GM19463 (cell line): ENCODE results near the gene HEATR5A.
A peak's percentile ranks its signal among the peaks of the same experiment; 100 is the strongest.
"Not testable (repeated sequence)": the region's sequence is repeated elsewhere in the genome, so short reads cannot be mapped to it uniquely, and the experiment has no call there.

Experiments
- ATAC-seq: cut with Tn5 transposase; IDR thresholded peaks from one replicate; pipeline ENCODE4 v1.9.1; 2021; ENCODE audit warnings: mild to moderate bottlenecking, moderate library complexity; ENCODE audit not compliant: unreplicated experiment

HEATR5A gene

DNA sequence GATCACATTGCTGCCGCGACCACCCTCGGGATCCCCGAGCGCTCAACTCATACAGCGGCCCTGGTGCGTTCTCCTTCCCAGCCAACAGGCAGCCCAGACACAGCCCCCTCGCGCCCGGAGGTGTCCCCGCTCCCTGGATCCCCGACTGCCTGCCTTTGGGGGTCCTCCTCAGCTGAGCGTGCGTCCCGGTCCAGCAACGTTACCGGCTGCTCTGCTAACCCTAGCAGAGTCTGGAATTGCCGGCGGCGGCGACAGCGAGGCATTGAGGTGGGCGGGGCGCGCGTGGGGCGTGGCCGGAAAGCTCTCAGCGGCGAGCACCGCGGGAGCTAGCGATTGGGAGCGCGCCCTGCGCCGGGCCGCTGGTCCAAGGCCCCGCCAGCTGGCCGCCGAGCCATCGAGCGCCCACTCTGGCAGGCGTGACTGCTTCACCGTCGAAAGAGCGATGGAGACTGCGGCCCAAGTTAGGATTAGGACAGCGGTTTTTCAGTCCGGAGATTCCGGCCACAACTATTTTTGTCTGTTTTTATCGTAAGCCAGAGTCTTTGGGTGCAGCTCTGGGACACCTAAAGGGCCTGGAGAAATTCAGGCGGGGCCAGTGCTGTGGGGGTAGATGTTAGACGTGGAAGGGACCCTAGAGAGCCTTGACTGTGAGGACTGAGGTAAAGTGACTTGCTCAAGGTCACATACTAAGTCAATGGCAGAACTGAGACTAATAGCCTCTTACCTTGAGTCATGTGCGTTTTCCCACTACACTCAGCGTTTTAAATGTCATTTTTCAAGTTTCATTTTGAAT, at the start of gene HEATR5A:
Gene HEATR5A, minus strand, starts transcription at position 232 of the 793 bp plus-strand sequence. CDS start 17,575 bp downstream, outside the sequence.
- peak; percentile 97 for ATAC-seq

DNA sequence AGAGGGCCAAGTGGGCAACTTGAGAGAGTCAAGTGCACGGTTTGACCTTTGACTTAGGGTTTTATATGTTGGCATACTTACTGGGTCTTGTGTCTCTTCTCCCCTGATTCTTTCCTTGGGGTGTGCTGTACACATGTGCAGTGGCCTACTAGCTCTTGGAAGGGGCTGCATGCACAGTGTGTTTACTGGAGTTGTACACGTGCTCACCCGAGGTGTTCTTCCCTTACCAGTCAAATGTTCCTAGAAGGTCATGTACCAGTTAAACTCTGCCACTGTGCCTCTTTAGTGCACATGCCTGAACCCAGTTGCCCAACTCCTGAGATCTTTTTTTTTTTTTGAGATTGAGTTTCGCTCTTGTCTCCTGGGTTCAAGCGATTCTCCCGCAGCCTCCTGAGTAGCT, 46.2 kb upstream of the HEATR5A start:
- ATAC-seq = no peak

GRCh38 chr14:31465111-31465510, 44.8 kb upstream of the HEATR5A start:
- no peak for ATAC-seq

DNA sequence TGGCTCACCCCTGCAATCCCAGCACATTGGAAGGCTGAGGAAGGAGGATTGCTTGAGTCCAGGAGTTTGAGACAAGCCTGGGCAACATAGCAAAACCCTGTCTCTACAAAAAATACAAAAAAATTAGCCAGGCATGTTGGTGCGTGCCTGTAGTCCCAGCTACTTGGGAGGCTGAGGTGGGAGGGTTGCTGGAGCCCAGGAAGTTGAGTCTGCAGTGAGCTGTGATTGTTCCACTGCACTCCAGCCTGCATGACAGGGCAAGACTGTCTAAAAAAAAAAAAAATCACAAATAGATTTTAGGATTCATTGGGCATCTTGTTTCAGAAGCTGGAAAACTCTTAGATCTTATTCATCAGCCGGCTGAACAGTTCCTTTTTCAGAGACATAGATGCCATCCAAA, 42.1 kb upstream of the HEATR5A start:
- not testable (repeated sequence) for ATAC-seq

DNA sequence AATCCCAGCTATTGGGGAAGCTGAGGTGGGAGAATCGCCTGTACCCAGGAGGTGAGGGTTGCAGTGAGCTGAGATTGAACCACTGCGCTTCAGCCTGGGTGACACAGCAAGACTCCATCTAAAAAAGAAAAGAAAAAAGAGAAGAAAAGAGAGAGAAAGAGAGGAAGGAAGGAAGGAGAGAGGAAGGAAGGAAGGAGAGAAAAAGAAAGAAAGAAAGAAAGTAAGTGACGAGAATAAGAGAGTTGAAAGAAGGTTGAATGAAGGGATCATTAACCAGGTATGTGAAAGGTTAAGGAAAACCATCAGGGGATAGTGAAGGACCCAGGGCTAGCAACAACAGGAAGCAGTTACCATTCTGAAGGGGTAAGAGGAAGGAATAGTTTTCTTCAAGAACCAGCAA, 41.2 kb upstream of the HEATR5A start:
- no peak for ATAC-seq

DNA sequence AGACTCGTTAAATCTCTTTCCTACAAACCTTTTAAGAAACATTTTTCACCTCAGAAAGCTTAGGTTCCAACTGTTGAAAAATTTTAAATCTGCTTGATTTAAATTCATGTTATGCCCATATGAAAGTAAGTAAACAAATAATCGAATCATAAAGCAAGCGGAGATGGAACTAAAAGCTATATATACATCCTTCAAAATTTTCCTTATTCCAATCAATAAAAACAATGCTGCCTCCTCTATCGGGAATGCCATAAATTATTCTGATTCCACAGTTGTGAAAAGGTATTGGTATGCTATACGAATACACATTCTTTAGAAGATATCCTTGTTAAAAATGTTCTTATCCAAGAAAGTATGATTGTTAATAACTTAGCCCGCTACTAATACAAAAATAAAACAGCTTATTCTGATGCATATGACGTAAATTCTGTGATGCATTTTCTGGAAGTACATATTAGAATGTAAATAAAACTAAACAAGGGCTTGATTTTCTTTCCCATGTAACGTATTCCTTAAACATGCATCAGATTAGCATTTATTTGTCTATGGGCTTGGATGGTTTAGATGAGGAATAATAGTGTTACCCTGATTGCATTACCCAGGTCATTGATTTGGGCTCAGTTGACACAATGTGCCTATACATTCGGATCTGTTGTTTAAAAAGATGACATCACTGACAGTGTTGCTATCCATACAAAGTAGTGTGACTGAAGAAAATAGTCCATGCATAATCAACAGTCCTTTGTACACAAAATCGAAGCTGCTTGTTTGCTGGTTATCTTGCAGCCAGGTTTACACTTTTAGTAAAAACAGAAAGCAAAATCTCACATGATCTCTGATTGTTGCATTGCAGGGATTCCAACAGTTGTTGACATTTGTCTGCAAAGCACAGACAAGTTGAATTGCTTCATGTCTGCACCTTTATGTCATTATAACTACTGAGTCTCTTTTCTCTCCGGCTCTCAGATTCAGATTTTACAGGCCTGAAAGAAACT, 37.6 kb upstream of the HEATR5A start:
- ATAC-seq = no peak

- peak; percentile 98 for ATAC-seq
These were observed 36.7 kb upstream of the HEATR5A start, which contains the start of gene DTD2 for GRCh38 chr14:31456841-31457664. DTD2 (minus strand) TSS chr14:31457506; CDS start chr14:31457393, 113 bp downstream.

- peak; percentile 47 for ATAC-seq
These were observed 29.7 kb upstream of the HEATR5A start for GRCh38 chr14:31449971-31450610.

DNA sequence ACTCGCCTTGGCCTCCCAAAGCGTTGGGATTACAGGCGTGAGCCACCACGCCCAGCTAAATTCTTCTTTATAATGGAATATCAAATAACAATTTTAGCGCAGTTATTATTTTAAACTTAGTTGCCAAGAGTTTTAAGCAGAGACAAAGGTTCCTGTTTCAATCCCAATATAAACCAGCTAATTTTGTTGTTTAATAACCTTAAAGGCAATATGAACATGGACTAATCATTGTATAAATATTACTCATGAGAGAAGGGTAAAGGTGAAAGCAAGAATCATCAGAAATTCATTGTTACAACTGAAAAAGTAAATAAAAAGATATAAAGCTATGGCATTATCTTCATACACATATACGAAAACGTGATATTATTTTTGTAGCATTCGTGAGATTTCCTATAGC, 28.8 kb upstream of the HEATR5A start:
- no peak for ATAC-seq

DNA sequence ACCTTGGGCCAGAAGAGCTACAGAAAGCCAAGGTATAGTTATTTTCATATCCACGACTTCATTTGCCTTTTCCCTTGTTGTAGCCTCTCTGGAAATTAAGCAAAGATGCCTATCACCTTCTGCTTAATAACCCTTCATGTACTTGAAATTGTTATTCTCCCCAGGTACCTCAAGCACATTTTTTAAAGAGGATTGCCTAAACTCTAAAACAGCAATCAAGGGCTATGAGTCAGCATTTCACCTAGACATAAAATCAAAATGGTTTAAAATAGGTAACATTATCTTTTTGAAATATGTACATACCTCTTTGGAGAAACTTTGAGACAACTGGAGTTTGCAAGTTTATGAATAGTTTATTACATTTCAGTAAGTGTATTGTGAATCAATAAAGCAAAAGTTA, 25.4 kb upstream of the HEATR5A start:
- no peak for ATAC-seq

DNA sequence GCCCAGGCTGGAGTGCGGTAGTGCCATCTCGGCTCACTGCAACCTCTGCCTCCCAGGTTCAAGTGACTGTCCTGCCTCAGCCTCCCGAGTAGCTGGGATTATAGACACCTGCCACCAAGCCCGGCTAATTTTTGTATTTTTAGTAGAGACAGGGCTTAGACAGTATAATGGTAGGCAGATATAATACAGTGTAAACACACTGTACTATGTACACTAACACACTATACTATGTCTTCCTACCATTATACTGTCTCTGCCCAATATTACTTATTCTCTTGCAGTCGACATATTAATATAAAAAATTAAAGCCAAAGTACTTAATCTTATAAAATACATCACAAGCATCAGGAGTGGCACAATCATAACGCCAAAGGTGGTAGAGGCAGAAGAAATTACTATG, 21.9 kb upstream of the HEATR5A start:
- no peak for ATAC-seq

DNA sequence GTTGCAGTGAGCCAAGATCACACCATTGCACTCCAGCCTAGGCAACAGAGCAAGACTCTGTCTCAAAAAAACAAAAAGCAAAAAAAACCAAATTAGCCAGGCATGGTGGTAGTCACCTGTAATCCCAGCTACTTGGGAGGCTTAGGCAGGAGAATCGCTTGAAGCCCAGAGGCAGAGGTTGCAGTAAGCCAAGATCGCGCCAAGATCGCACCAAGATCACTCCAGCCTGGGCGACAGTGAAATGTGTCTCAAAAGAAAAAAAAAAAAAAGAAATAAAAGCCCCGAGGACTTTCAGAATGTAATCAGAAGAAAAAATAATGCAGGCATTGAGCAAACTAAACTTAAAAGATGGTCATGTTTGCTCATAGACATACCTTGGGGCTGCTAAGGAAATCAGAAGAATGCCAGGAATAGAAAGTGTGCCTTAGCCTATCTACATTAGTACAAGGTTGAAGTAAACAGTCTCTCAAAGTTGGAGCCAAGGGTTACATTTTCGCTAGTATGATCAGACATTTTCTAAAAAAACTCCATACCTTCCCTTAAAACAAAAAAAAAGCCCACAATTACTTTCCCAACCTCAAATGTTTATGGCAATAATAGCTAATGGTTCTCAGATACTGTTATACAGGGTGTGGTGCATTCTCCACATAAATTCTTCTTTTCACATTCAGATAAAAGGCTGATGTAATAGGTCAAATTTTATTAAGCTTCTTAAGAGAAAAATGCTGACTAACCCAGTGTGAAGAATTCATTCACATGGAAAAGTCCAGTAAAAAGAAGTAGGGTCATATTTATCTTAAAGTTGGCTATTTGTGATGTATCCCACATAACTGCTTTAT, 21.1 kb upstream of the HEATR5A start:
- no peak for ATAC-seq

DNA sequence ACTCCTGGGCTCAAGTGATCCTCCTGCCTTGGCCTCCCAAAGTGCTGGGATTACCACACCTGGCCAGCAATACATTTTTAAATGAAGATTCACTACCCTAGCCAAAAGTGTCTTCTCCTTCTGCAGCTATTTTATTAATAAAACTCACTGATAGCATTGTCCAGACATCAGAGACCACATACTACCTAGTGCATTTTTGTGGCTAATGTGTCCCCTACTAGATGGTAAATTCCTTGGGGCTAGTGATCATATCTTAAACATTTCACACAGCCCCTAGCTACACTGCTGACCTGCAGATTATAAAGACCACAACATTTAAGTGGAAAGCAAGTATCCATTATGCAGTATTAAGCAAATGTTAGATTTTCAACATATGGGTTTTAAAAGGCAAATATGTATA, 19.9 kb upstream of the HEATR5A start:
- ATAC-seq = no peak

GRCh38 chr14:31439561-31439960, 19.2 kb upstream of the HEATR5A start:
- ATAC-seq = no peak

DNA sequence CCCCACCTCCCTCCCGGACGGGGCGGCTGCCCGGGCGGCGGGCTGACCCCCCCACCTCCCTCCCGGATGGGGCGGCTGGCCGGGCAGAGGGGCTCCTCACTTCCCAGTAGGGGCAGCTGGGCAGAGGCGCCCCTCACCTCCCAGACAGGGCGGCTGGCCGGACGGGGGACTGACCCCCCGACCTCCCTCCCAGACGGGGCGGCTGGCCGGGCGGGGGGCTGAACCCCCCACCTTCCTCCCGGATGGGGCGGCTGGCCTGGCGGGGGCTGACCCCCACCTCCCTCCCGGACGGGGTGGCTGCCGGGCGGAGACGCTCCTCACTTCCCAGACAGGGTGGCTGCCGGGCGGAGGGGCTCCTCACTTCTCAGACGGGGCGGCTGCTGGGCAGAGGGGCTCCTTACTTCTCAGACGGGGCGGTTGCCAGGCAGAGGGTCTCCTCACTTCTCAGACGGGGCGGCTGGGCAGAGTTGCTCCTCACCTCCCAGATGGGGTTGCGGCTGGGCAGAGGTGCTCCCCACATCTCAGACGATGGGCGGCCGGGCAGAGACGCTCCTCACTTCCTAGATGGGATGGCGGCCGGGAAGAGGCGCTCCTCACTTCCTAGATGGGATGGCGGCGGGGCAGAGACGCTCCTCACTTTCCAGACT, 16.8 kb upstream of the HEATR5A start:
- ATAC-seq = not testable (repeated sequence)

GRCh38 chr14:31435276-31435675, 14.9 kb upstream of the HEATR5A start:
- ATAC-seq = no peak

DNA sequence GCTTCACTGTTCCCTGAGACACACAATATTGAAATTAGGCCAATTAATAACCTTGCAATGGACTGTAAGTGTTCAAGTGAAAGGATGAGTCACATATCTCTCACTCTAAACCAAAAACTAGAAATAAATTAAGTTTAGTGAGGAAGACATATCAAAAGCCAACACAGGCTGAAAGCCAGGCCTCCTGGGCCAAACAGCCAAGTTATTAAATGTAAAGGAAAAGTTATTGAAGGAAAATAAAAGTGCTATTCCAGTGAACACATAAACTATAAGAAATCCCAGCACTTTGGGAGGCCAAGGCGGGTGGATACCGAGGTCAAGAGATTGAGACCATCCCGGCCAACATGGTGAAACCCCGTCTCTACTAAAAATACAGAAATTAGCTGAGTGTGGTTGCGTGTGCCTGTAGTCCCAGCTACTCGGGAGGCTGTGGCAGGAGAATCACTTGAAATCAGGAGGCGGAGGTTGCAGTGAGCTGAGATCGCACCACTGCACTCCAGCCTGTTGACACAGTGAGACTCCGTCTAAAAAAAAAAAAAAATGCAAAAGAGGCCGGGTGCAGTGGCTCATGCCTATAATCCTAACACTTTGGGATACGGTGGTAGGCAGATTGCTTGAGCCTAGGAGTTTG, 10.4 kb upstream of the HEATR5A start:
- ATAC-seq = no peak

DNA sequence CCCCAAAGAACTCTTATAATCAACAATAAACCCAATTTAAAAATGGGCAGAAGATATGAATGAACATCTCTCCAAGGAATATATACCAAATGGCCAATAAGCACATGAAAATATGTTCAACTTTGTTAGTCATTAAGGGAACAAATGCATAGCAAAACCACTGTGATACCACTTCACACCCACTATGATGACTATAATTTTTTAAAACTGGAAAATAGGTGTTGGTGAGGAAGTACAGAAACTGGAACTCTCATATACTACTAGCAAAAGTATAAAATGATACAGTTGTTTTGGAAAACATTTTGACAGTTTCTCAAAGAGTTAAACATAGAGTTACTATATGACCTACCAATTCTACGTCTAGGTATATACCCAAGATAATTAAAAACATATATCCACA, 9.4 kb upstream of the HEATR5A start:
- ATAC-seq = no peak
